CD14-positive monocyte (primary cell): ENCODE results near the gene LIM2. TPM values are rescaled to one million over a fixed set of nuclear protein-coding genes. Genes with fewer than 3 reads are reported as not detected.

ENCODE experiments used
- DNase-seq, 3 donors: peaks; one replicate each; pipeline ENCODE4 v3.0.0-alpha.2; 2011 to 2022
- H2AFZ ChIP-seq: 2 replicates; pipeline ENCODE4 v1.6.0; 2012; ENCODE audit warnings: mild to moderate bottlenecking, low read depth, low read length, inconsistent platforms; ENCODE audit not compliant: insufficient read depth, poor library complexity, severe bottlenecking
- H3K27ac ChIP-seq, 2 donors: 1 replicate in 1 of 2; 2 replicates in 1 of 2; pipeline ENCODE4 v1.5.1; 2012 to 2013; ENCODE audit warnings: low read length in 2 of 2, control low read depth in 1 of 2, inconsistent platforms in 1 of 2, low read depth in 1 of 2, mild to moderate bottlenecking in 1 of 2
- H3K27me3 ChIP-seq, 2 donors: one replicate each; pipeline versions ENCODE4 v1.6.0 to v1.6.1; 2011 to 2013; ENCODE audit warnings: low read length in 2 of 2; ENCODE audit not compliant: control insufficient read depth in 2 of 2, insufficient read depth in 2 of 2
- H3K36me3 ChIP-seq, 2 donors: replicated peaks in 1 of 2; 1 replicate in 1 of 2; 2 replicates in 1 of 2; pipeline versions ENCODE4 v1.5.1 to v1.6.1; 2012 to 2013; ENCODE audit warnings: low read length in 2 of 2, control low read depth in 1 of 2, inconsistent platforms in 1 of 2, mild to moderate bottlenecking in 1 of 2; ENCODE audit not compliant: insufficient read depth in 2 of 2, control insufficient read depth in 1 of 2
- H3K4me1 ChIP-seq, 2 donors: 1 replicate in 1 of 2; 2 replicates in 1 of 2; pipeline versions ENCODE4 v1.5.1 to v1.6.1; 2012 to 2013; ENCODE audit warnings: low read length in 2 of 2, control low read depth in 1 of 2, inconsistent platforms in 1 of 2, mild to moderate bottlenecking in 1 of 2, moderate library complexity in 1 of 2; ENCODE audit not compliant: insufficient read depth in 2 of 2, control insufficient read depth in 1 of 2
- H3K4me2 ChIP-seq: replicated peaks from 2 replicates; pipeline ENCODE3; 2012; ENCODE audit warnings: low read length, moderate library complexity, mild to moderate bottlenecking; ENCODE audit not compliant: poor library complexity, severe bottlenecking; ENCODE audit errors: extremely low read depth
- H3K4me3 ChIP-seq, 3 experiments: fragments of 200-600 bp in 1 of 3; sonication (generic) in 1 of 3; replicated peaks in 1 of 3; 1 replicate in 2 of 3; 2 replicates in 1 of 3; pipeline ENCODE4 v1.5.1; 2011 to 2013; ENCODE audit warnings: low read length in 3 of 3, mild to moderate bottlenecking in 3 of 3, control low read depth in 2 of 3, low read depth in 2 of 3, inconsistent platforms in 1 of 3, moderate library complexity in 1 of 3
- H3K79me2 ChIP-seq: 2 replicates; pipeline ENCODE4 v1.6.0; 2012; ENCODE audit warnings: mild to moderate bottlenecking, control low read depth, inconsistent platforms, low read length, moderate library complexity; ENCODE audit not compliant: insufficient read depth
- H3K9ac ChIP-seq: 2 replicates; pipeline ENCODE4 v1.6.0; 2017; ENCODE audit warnings: low read length, mild to moderate bottlenecking; ENCODE audit not compliant: insufficient read depth, poor library complexity, severe bottlenecking
- H3K9me3 ChIP-seq, 2 donors: replicated peaks in 1 of 2; 1 replicate in 1 of 2; 2 replicates in 1 of 2; pipeline versions ENCODE4 v1.5.1 to v1.6.1; 2012 to 2013; ENCODE audit warnings: low read length in 2 of 2, control low read depth in 1 of 2; ENCODE audit not compliant: control insufficient read depth in 1 of 2, insufficient read depth in 1 of 2
- H4K20me1 ChIP-seq: 2 replicates; pipeline ENCODE4 v1.6.0; 2012; ENCODE audit warnings: mild to moderate bottlenecking, low read length, control low read depth, moderate library complexity; ENCODE audit not compliant: insufficient read depth
- H3K27ac Mint-ChIP-seq, 7 donors: one replicate each; pipeline ENCODE4 v1.8.0; 2020; ENCODE audit warnings: mild to moderate bottlenecking in 7 of 7, mixed read lengths in 7 of 7, moderate library complexity in 6 of 7, inconsistent platforms in 2 of 7
- H3K27me3 Mint-ChIP-seq, 3 donors: one replicate each; pipeline ENCODE4 v1.8.0; 2021 to 2022; ENCODE audit warnings: low read depth in 3 of 3, mild to moderate bottlenecking in 3 of 3, mixed read lengths in 3 of 3, moderate library complexity in 3 of 3, inconsistent platforms in 1 of 3
- H3K36me3 Mint-ChIP-seq, 2 donors: one replicate each; pipeline ENCODE4 v1.8.0; 2020; ENCODE audit warnings: mixed read lengths in 2 of 2, inconsistent platforms in 1 of 2, mild to moderate bottlenecking in 1 of 2
- H3K4me1 Mint-ChIP-seq: one replicate; pipeline ENCODE4 v1.8.0; 2020; ENCODE audit warnings: mild to moderate bottlenecking, mixed read lengths
- H3K4me3 Mint-ChIP-seq, 2 donors: one replicate each; pipeline ENCODE4 v1.8.0; 2020; ENCODE audit warnings: mild to moderate bottlenecking in 2 of 2, mixed read lengths in 2 of 2, moderate library complexity in 1 of 2
- H3K9me3 Mint-ChIP-seq, 7 donors: one replicate each; pipeline ENCODE4 v1.8.0; 2020 to 2022; ENCODE audit warnings: mixed read lengths in 7 of 7, mild to moderate bottlenecking in 6 of 7, moderate library complexity in 6 of 7, inconsistent platforms in 2 of 7
- CTCF ChIP-seq: fragments of 200-600 bp; IDR thresholded peaks from one replicate; pipeline ENCODE4 v1.8.0; 2022; ENCODE audit warnings: antibody characterized with exemption, mild to moderate bottlenecking
- WGBS: methylation state at CpG from one replicate; pipeline ENCODE4 v1.1.5; 2013; ENCODE audit warnings: missing lambda C conversion rate; ENCODE audit not compliant: insufficient coverage; 5-methylcytosine and 5-hydroxymethylcytosine counted together
- intact Hi-C, 2 donors: fragments of 100-400 bp; cut with micrococcal nuclease; formaldehyde crosslinking; loops; one replicate each; pipeline versions ENCODE4 v1.15.0 to v1.15.1; 2023
- polyA plus RNA-seq, 3 donors: library from polyadenylated mRNA; depleted of rRNA in 1 of 3; unstranded in 2 of 3; stranded (reverse) in 1 of 3; fragments of 300-500 nt in 2 of 3; fragments of >200 nt in 1 of 3; fragmentation: Illumina TruSeq in 2 of 3; gene quantifications; 1 replicate in 2 of 3; 2 replicates in 1 of 3; pipeline ENCODE4 v1.2.3, GENCODE V29; 2012 to 2021

Gene LIM2
- polyA plus RNA-seq, 3 donors: not detected

GRCh38 chr19:51377422-51377821 lies 10.4 kb downstream of the LIM2 start:
- DNase-seq: no peak
- no peak overlapping the region for H3K9ac ChIP-seq
- peaks cover 45% of the 10 kb centered on the region for H3K4me1 Mint-ChIP-seq
- H4K20me1 ChIP-seq: no peaks in the 10 kb centered on the region
- H3K4me3 ChIP-seq: no peak overlapping the region
- peaks cover 0 to 1% of the 10 kb centered on the region in 2 donors for H3K36me3 Mint-ChIP-seq
- H3K27ac Mint-ChIP-seq: no peak overlapping the region
- no peak overlapping the region for H3K4me2 ChIP-seq
- H3K27me3 Mint-ChIP-seq: peaks cover 0 to 2% (median 0%) of the 10 kb centered on the region in 3 donors
- no peak for TF ChIP-seq CTCF
- no peak overlapping the region for H2AFZ ChIP-seq
- H3K79me2 ChIP-seq: peaks cover 1% of the 10 kb centered on the region
- H3K9me3 Mint-ChIP-seq: peaks cover 2 to 11% (median 8%) of the 10 kb centered on the region in 7 donors
- no peaks in the 10 kb centered on the region for H3K27me3 ChIP-seq
- peaks cover 20 to 27% of the 10 kb centered on the region in 2 donors for H3K4me1 ChIP-seq
- H3K27ac ChIP-seq: no peak overlapping the region
- 80% methylated on average over 1 of the region's 2 CpGs for WGBS
- H3K9me3 ChIP-seq: peaks cover 7 to 10% of the 10 kb centered on the region in 2 donors
- no peak overlapping the region for H3K4me3 Mint-ChIP-seq
- intact Hi-C loops: no loop called here
- no peaks in the 10 kb centered on the region for H3K36me3 ChIP-seq

- H3K36me3 Mint-ChIP-seq: peaks cover 0 to 1% of the 10 kb centered on the region in 2 donors
- Histone ChIP-seq H3K4me2 (no peak overlapping the region), H3K79me2 (peaks cover 19% of the 10 kb centered on the region), H3K9ac (no peak overlapping the region), H3K4me1 (peaks cover 37 to 45% of the 10 kb centered on the region in 2 donors), H3K4me3 (no peak overlapping the region), H3K36me3 (no peaks in the 10 kb centered on the region), H4K20me1 (no peaks in the 10 kb centered on the region), H3K9me3 (no peaks in the 10 kb centered on the region), H3K27me3 (no peaks in the 10 kb centered on the region), H3K27ac (no peak overlapping the region), H2AFZ (peak overlapping the region; percentile 56)
- TF ChIP-seq CTCF: no peak
- intact Hi-C loops: no loop called here
- H3K4me3 Mint-ChIP-seq: no peak overlapping the region
- peaks cover 0 to 3% (median 0%) of the 10 kb centered on the region in 3 donors for H3K27me3 Mint-ChIP-seq
- H3K27ac Mint-ChIP-seq: peak overlapping the region in 5 of 7 donors; percentile 18 to 84 (median 51)
- H3K9me3 Mint-ChIP-seq: peaks cover 0 to 1% (median 0%) of the 10 kb centered on the region in 7 donors
- WGBS: 6% methylated on average over 6 of the region's 11 CpGs
- DNase-seq: peak in 1 of 3 donors; percentile 62
- peaks cover 57% of the 10 kb centered on the region for H3K4me1 Mint-ChIP-seq
Measured at GRCh38 chr19:51375504-51376221, 12.1 kb downstream of the LIM2 start.
